C1 segment of cervical spinal cord (tissue), 14 donors: ENCODE results near the gene HECW1.

Source experiments
- DNase-seq, 14 donors: peaks; one replicate each; lab custom pipeline; 2025; lab: John Stamatoyannopoulos, UW

HECW1 gene

DNA sequence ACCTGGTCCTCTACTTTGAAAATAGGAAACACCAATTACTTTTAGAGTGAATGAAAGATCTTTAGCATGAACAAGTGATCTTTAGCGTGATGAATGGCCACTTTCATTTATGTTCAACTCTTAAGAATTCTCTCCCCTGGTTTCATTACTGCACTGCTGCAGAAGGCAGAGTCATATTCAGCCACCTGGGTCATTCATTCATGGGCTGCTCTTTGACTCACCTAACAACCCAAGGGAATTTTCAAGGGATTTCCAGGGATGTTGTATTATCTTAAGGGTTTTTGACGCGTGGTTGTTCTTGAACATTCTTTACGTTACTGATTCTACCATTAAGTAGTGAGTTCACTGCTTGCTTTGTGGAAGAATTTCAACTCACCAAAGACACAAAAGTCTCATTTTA, 383.1 kb downstream of the HECW1 start:
- no peak for DNase-seq

DNA sequence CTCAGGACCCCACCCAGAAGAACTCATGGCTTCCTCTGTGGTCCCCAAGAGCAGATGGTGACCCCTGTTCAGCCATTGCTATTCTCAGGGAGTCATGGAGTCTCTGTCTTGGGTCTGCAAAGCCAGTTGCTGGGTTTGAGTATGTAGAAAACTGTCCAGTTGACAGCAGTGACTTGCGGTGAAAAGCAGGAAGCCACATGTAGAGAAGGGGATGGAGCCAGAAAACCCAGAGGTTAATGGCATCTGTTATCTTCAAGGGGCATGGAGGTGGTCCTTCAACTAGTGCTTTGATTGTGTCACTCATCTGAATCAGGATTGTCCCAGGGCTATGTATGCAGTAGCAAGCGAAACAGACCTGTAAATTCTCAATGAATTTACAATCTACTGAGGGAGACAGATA, 384.1 kb downstream of the HECW1 start:
- DNase-seq = no peak

DNA sequence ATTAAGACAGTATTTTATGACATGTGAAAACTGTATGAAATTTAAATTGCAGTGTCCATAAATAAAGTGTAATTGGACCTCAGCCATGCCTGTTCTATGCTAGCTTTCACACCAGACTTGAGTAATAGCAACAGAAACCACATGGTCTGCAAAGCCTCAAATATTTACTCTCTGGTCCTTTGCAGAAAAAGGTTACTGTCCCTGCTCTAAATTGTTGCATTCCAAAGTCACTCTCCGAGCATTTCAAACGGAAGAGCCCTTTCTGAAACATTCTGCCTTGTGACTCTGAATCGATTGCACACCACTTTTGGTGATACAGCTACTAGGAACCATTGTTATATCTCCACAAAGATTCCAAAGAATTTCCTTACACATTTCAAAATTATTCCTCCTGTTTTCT, 389.4 kb downstream of the HECW1 start:
- DNase-seq = no peak

DNA sequence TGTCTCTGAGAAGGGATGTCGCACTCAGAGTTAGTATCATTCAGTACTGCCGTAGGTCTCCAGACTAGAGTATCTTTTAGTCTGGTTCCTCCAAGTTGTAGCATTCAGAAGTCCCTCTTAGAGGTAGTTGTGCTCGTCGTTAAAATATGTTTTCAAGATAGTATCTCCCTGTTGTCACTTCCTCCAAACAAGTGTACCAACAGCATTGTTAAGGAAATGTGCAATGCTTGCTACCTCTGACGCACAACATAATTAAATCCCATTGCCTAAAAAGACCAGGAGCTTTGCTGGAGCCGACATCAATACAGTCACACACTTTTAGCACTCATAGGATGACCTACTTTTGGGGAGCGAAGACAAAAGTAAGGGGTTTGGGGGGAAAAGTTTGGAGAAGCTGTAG, 390.5 kb downstream of the HECW1 start:
- no peak for DNase-seq

GRCh38 chr7:43505412-43505811, 393.0 kb downstream of the HECW1 start:
- DNase-seq = no peak

- no peak for DNase-seq
Observed at GRCh38 chr7:43506460-43506859, 394.0 kb downstream of the HECW1 start.

DNA sequence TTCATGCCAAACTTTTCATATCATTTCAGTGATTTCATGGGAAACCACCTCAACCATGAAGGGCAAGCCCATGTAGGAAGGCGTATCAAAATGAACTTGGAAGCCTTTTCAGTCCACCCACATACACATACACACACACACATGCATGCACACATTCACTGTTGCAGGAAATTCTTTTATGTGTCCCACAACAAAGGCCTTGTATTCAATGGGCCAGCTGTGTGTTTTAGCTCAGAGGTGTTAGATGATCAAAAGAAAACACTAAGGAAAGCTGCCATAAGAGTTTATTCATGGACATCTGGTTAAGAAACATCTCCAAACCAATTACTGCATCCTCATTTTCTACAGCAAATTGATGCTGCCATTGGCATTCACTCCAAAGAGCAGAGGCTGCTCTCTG, 396.0 kb downstream of the HECW1 start:
- no peak for DNase-seq

- DNase-seq = no peak
Observed at GRCh38 chr7:43509906-43510305, 397.5 kb downstream of the HECW1 start.

DNA sequence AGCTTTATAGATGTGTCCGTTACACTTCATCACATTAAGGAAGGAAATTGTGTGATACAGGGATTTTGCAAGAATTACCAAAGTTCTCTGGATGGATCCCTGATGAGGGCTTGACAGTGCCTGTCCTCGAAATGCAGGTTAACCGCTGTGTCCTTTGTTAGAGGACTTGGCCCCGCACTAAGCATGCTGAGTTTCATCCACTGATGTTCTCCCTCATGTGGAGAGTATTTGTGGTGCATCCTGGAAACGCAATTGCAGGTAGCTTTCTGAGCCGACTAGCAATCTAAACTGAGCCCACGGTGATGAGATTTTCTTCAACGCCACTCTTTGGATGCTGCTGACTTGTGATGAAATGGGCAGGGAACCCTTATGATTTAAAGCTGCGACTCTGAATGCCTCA, 398.6 kb downstream of the HECW1 start:
- DNase-seq = no peak

- no peak for DNase-seq
Observed at GRCh38 chr7:43511769-43512515, 399.5 kb downstream of the HECW1 start.

DNA sequence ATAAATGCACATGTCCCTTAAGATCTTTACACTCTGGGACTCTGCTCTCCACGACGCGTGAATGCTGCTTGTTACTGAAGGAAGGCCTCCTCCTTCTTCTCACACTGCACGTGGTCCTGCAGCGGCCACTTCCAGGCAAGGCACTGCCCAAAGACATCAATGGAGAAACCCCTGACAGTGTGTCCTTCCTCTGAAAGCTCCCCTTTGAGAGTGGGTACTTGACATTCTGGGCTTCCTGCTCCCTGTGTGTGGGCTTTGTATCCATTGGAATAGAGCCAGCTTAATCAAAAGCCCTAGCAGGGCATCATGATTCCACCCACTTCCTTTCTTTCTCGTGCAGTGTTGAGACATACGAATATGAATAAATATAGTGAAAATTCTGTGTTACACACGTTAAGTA, 400.8 kb downstream of the HECW1 start:
- peak in 9 of 14 donors; percentile 9 to 72 (median 25) for DNase-seq

- no peak for DNase-seq
Observed at GRCh38 chr7:43516581-43517342, 404.3 kb downstream of the HECW1 start.

- no peak for DNase-seq
Observed at GRCh38 chr7:43517464-43517863, 405.0 kb downstream of the HECW1 start.

DNA sequence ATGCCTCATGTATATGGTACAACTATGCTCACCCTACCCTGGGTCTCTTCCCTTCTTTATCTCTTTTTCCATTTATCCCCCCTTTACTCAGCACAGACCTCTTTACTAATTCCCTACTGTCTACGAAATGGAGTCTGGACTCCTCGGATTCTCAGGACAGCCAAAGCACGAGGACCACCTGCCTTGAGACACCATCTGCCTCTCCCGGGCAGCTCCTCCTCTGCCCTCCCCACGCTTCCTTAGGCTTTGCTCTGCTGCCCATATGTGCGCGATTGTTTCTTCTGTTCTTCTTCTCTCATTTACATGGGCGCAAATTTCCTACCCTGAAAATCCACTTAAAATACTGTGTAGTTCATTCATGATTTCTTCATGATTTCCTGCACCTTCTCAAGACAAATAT, 407.8 kb downstream of the HECW1 start:
- peak in 2 of 14 donors; percentile 11 to 90 for DNase-seq

- DNase-seq = no peak
Observed at GRCh38 chr7:43522406-43523156, 410.1 kb downstream of the HECW1 start.

- peak in 1 of 14 donors; percentile 54 for DNase-seq
Observed at GRCh38 chr7:43528576-43529354, 416.3 kb downstream of the HECW1 start.

- DNase-seq = no peak
Observed at GRCh38 chr7:43530553-43531410, 418.3 kb downstream of the HECW1 start.

GRCh38 chr7:43531700-43532099, 419.3 kb downstream of the HECW1 start:
- DNase-seq = no peak

GRCh38 chr7:43533801-43534479, 421.5 kb downstream of the HECW1 start:
- DNase-seq = no peak

GRCh38 chr7:43535031-43535451, 422.6 kb downstream of the HECW1 start:
- DNase-seq = no peak
